Stimulated activated CD8-positive, alpha-beta memory T cell treated with anti-CD3 and anti-CD28 coated beads, Interleukin-4, amount 100 ng/mL, for 24 hours (primary cell): ENCODE data around the gene ANKH.
"Not testable (repeated sequence)": the region's sequence is repeated elsewhere in the genome, so short reads cannot be mapped to it uniquely, and the experiment has no call there.

Source experiments
- DNase-seq: peaks from one replicate; pipeline ENCODE4 v3.0.0-alpha.2; 2020; ENCODE audit warnings: low read depth

Gene ANKH

GRCh38 chr5:14826714-14827113 is 44.9 kb downstream of the ANKH start:
- no peak for DNase-seq

- DNase-seq: no peak
Observed at GRCh38 chr5:14825977-14826376, 45.6 kb downstream of the ANKH start.

DNA sequence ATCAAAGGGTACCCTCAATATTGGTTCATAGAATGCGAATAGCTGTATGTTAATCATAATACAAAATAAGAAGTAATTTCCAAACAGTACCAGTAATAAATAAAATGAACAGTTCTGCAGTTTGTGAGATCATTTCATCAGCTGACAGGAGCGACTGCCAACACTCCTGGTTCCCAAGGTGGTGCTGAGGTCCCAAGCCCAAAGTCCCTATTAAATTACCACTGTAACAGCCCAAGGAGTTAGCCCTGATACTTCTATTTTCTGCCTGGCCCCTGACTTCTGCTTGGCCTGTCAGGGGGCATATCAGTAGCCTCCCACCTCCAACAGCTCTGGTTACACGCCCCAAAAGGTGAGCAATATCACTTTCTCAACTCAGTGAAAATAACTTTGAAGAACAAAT is 47.1 kb downstream of the ANKH start:
- no peak for DNase-seq

DNA sequence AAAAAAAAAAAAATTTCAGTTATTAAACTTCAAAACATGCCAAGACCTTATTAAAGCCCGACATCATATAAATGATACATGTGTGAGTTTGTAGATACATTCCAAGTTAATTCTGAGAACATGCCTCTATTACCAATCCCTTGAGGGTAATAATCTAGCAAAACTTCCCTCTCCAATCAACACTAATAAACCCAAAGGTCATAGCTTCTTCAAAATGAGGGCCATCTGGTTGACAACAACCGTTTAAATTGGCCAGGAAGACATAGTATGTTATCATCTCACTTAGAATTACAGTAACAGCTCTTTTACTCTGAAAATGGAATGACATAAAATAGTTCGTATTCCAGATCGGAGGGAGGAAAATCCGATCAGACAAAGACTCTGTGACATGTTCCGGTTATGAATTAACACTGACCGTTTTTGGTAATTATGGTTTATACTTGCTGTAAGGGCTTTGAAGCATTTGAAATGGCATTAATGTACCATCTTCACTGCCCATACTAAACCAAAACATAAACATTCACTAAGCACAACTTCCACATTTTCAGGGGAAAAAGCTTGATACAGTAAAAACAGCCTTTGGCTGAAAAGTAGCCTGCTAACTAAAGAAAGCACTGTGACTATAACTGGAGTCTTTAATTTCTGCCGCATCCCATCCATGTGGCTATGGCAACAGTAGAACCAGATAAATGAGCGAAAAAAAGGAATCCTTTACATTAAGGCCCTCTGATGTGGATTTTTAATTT is 50.3 kb downstream of the ANKH start:
- DNase-seq: no peak

DNA sequence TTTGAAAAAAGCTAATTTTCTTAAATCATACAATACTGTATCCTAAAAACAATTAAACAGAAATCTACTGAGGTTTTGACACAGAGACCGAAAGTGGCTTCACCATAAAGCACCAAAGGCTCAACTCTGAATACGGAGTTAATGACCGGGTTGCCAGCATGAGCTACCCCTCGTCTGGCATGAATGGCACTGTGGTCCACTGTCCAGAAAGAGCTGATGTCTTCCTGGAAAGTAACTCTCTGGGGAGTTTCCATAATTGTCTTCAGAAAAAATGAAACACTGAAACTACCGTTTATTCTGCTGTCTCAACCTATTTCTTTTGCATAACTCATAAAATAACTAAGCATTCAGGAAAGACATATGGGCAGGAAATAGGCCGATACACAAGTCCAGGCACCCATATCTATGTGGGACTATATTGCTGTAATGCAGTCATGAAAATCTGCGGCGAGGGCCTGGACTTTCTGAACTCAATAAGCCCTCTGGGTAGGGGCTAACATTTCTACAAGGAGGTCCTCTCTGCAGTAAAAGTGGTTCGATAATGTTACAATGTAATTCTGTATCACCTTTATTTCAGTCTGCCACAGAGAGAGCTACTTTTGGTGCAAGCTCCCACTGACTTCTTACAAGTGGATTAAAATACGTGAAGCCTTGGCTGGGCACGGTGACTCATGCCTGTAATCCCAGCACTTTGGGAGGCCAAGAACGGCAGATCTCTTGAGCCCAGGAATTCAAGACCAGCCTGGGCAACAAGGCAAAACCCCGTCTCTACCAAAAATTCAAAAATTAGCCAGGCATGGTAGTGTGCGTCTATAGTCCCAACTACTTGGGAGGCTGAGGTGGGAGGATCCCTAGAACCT is 52.4 kb downstream of the ANKH start:
- DNase-seq: no peak

DNA sequence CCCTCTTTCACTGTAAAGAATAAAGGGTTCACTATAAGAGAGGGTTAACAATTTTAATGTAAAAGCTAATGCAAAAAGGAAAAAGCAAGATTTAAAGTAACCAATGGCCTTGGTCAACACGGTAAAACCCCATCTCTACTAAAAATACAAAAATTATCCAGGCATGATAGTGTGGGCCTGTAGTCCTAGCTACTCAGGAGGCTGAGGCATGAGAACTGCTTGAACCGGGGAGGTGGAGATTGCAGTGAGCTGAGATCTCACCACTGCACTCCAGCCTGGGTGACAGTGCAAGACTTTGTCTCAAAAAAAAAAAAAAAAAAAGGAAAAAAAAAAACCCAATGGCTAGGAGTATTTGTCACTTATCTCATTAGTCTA is 53.8 kb downstream of the ANKH start:
- not testable (repeated sequence) for DNase-seq

DNA sequence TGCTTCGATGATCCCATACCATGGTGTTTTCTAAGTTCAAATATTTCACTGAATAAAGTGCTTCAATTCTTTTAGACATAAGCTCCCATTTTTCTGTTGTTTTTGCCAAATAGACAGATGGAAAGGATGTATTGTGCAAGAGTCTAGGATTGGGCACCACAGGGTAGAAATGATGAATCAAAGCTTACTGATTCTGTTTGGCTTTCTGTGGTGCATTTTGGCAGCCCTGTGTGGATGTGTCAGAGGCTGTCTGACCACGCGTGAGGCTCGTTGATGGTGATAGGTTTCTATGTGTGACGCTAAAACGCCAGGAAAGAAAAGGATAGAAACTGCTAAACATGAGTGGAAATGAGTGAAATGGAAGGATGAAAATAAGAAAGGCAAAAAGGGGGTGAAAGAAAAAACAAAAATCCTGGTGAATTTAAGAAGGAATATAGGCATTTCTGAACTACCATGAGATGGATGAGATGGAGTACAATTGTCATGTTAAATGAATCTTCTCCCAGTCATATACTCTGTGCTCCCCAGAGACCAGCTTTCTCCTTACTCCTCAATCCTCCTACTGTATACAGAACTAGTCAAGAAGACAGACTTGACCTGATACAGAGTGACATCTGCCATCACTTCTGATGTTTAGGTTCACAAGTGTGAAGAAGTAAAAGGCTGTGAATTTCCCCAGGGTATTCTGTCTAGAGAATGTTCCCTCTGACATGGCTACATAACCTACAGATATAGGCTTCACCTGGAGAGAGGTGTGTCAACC is 54.4 kb downstream of the ANKH start:
- DNase-seq: no peak

- DNase-seq: no peak
Observed at GRCh38 chr5:14816374-14816998, 55.1 kb downstream of the ANKH start.

DNA sequence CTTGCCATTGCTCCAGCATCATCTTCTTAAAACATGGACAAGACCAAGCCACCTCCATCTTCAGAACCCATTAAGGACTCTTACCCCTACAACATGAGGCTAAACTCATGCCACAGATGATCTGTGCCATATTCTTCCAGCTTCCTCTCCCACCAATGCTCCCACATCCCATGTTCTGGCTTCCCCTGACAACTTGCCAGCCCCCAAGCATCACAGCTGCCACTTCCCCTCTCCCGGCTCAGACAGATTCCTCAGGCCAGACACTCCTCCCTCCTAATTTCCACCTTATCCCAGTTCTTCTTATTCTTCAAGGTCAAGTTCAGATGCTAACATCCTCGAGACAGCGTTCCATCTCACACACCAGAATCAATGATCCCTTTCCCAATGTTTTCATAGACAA is 57.8 kb downstream of the ANKH start:
- no peak for DNase-seq

GRCh38 chr5:14812166-14812565 is 59.4 kb downstream of the ANKH start:
- DNase-seq: no peak

- no peak for DNase-seq
Observed at GRCh38 chr5:14810928-14811572, 60.5 kb downstream of the ANKH start.

DNA sequence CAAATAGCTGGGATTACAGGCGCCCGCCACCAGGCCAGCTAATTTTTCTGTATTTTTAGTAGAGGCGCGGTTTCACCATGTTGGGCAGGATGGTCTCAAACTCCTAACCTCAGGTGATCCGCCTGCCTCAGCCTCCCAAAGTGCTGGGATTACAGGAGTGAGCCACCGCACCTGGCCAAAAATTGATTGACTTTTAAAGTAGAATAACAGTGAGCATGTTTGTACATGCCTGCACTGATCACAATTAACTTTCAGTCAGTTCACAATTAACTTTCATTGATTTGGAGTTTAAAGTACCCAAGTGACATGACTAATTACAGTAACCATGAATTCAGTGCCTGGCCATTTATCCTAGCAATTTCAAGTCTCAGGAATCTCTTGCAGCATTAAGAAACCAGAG is 61.3 kb downstream of the ANKH start:
- DNase-seq: no peak

GRCh38 chr5:14809369-14810155 is 62.0 kb downstream of the ANKH start:
- peak; percentile 56 for DNase-seq

DNA sequence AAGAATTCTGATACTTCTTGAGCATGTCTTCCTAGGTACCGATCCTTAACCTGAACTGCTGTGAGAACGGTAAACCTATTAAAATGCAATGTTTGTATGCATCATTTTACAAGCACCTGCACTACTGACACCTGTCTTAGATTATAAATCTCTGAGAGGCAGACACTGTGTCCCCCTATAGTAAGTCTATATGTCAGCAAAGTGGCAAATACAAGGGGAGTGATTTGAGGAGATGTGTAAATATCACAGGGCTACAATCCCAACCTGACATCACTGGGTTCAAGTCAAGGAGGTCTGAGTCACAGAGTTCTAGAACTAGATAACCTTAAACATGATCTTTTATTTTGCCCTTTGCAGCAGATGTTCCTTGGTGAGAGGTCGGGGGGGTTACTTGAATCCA is 64.1 kb downstream of the ANKH start:
- DNase-seq: no peak

GRCh38 chr5:14806456-14806855 is 65.1 kb downstream of the ANKH start:
- DNase-seq: no peak

DNA sequence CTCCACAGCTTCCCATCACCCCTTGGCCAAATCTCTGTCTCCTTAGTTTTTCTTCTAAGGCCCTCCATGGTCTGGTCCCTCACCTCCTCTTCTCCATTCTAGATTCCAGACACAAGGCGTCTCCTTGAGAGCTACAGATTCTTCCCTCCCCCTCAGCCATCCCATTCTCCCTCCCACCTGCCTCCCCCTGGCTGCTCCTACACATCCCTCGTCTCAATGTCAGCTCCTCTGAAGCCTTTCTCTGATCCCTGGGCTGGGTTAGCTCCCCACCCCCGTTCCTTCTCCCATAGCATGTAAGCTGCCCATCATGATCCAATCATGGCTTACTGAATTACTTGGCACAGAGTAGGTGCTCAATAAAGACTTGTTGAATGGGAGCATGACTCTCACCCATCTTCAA is 69.0 kb downstream of the ANKH start:
- DNase-seq: no peak

DNA sequence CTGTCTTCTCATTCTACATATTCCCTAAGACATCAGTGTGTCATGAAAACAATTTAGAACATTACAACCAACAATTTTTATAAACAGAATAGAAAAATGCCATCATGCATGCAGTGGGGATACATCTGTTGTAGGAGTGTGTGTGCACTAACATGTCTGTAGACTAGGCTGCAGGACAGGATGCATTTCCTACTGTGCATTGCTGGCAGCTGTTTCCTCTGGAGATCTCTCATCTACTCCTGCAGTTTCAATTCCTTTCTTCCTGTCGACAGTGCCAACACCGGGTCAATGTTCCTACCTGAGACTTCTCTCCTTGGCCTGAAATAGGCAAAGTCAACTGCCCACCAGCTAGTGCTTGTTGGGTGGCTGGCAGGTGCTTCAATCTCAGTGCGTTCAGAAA is 69.8 kb downstream of the ANKH start:
- DNase-seq: no peak

GRCh38 chr5:14797385-14797784 is 74.2 kb downstream of the ANKH start:
- not testable (repeated sequence) for DNase-seq

GRCh38 chr5:14794583-14795230 is 76.9 kb downstream of the ANKH start:
- DNase-seq: no peak

DNA sequence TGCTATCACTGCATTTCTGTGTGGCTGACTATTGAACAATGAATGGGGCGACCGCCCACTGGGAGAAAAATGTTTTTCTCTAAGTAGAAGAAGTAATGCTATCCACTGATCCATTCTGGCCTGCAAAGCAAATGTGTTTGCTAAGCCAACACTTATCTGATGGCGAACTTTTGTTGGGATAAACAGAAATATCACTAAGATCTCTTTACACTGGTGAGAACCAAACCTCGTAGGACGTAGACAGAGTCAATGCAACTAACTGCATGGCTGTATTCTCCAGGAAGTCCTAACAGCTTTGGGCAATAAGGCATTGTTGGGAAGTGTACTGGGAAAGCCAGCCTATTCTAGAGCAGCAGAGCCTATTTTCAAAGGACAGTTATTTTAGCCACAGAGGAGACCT is 77.7 kb downstream of the ANKH start:
- no peak for DNase-seq
